ENCODE data around the gene BMAL1.

The BMAL1 gene

GRCh38 chr11:13262096-13262495 is 15.5 kb upstream of the BMAL1 start:
- no peak for DNase-seq

- no peak for DNase-seq
These were observed 8.8 kb upstream of the BMAL1 start for GRCh38 chr11:13268791-13269190.

- DNase-seq = no peak
These were observed 7.8 kb upstream of the BMAL1 start for GRCh38 chr11:13269775-13270174.

DNA sequence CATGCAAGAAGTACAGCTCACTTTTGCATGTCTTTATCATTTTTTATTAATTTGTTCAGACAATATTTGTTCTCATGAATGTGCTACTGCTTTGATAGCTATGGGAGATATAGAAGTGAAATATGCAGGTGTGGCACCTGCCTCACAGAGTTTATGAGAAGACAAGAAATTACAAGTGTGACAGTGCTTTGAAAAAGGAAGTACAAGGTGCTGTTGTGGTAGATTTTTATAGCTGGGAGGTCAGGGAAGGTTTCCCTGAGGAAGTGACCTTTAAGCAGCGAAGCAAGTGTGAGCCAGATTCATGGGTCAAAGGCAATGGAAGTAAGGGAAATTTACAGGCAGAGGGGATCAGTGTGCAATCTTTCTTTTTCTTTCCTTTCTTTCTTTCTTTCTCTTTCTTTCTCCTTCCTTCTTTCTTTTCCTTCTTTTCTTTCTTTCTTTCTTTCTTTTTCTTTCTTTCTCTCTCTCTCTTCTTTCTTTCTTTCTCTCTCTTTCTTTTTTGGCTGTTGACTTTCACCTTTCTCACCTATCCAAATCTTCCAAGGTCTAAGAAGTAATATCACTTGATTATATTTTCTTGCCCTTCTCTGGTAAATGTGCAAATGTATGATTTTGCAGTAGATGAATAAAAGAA is 6.4 kb upstream of the BMAL1 start:
- DNase-seq = no peak

DNA sequence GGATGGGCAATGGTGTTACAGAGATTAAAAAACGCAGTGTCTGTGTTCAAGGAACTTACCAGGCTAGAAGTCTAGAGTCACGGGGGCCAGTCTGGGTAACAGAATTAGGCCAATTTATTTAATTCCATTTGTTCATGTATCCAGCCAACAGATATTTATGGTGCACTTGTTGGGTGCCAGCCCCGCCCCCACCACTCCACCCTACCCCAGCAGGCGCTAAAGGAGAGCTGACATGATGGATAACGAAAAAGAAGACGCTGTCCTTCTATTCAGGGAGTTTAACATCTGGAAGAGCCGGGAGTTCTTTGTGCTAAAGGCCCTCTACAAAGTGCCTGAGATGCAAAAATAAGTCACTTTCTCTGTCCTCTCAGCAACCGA is 1.1 kb upstream of the BMAL1 start:
- no peak for DNase-seq

- peak; percentile 98 for DNase-seq
These were observed 490 bp upstream of the BMAL1 start for GRCh38 chr11:13276832-13277767.

DNA sequence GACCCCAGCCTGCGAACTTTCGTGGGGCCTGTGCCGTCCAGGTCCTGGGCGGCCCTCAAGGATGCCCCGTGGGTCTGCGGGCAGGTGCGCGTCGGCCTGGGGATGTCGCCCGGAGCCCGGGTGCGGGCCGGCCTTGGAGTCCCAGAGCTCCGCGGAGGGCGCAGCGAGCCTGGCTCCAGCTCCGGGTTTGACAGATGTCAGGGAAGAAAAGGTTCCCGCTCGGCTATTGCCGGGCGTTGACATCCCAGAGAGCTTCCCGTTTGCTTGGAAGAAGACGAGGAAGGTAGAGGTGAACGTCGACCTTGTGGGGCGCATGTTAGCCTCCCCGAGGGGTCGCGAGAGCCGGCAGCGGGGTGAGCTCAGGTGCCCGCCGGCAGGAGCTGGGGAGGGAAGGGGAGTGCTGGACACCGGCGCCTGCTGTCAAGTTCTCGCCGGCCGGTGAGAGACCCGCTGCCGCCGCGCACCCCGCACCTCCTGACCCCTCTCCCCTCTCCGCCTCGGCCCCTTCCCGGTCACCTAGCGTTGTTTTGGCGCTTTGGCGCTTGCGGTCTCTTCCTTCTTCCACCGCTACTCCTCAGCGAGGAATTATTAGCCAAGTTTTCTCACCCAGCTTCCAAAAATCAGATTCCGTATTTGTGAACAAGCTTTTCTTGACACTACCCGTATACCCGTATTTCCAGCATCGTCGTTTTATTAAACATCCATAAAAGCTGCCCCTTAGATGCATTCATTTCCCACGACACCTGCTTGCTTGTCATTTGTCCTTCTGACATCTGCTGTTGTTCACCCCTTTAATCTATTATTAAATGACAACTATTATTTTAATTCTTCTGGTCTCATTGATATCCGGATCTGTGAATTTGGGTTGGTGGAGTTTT is 1.3 kb downstream of the BMAL1 start:
- DNase-seq = no peak

- DNase-seq = no peak
These were observed 1.9 kb downstream of the BMAL1 start for GRCh38 chr11:13279487-13279834.

DNA sequence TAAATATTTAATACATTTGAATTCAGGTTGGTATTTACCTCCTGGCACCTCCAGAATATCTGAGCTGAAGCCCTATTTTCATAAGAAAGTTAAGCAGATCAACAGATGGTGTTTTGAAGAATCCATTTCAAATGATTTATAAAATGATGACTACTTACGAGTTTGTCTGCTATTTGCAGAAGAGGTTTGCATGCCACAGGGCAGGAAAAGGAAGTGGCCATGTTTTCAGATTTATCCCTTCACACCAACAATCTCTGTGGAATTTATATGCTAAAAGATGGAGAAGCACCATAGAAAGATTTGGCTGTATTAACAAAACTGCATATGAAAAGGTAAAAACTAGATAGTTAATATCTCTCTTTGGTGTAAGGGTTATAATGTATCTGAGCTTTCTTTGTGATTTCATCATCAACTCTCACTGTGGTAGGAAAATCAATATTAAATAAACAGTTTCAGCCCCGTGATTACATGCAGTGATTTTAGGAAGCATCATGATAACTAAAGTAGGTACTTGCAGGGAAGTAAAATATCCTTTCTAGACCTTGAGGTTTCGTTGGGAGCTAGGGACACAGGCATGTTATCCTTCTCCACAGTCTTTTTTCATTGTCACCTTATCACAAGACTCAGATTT is 2.6 kb downstream of the BMAL1 start:
- no peak for DNase-seq

GRCh38 chr11:13280777-13281176 is 3.2 kb downstream of the BMAL1 start:
- DNase-seq = no peak

DNA sequence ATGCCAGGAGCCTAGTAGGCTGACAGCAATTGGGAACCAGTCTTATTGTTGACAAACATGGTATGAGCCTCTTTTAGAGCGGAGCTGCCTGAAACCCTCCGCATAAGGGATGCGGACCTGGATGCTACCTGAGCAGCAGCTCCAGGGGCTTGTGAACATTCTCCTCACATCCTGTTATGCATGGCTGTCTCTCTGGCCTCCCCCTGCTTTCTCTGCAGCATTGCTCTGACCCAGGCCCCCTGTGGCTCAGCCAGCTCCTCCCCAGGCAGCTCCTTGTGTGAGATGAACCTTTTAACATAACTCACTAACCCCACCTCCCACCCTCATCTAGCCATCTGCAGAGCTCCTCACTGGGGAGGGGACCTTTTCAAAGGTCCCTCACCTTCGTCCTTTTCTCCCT is 6.0 kb downstream of the BMAL1 start:
- DNase-seq = no peak

DNA sequence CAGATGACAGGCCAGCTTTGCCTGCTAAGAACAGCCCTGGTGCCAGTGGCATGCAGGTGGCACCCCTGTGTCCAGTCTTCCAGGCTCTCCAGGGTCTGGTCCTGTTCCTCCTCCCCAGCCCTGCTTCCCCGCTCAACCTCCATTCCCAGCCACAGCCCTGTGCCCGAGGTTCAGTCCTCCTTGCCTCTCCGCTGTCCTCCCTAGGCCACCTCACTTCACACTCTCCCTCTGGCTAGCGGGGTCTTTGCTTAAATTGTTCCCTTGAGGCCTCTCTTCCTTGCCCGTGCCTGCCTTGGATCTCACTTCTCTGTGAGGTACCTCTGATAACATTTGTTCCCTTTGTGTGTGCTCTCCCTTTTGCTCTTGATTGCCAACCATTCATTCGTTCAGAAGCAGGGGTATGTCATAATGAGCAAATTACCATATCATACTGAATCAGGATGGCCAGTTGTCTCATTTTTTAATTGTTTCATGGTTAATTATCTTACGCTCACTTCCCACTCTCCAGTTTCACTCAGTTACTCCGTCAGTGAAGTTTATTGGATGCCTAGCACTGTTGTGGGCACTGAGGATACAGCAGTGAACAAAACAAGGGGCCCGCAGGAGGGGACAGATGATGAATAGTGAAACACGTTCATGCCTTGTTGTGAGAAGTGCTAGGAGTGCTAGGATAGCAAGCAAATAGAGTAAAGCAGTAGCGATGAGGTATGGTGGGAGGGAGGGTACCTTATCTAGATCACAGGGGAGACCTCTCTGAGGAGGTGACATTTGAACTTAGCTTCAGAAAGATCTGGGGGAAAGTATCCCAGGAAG is 7.4 kb downstream of the BMAL1 start:
- no peak for DNase-seq

- DNase-seq = no peak
These were observed 8.8 kb downstream of the BMAL1 start for GRCh38 chr11:13286279-13286821.

DNA sequence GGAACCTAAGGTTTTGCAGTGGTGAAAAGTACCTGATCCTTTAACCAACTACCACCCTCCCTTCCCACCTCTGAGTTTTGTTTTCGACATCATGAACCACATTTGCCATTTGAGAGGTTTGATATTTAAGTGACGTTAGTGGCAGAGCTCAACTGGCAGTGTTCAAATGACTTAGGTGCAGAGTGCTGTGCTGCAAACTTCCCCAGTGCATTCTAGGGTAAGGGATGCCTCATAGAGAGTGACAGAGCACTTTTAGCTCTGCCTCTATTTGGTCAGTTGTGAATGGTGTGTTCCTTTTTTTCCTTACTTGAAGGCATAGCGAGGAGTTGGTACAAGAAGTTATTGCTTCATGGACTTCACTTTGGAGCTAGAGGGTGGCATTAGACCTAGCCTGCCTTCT is 9.4 kb downstream of the BMAL1 start:
- no peak for DNase-seq

DNA sequence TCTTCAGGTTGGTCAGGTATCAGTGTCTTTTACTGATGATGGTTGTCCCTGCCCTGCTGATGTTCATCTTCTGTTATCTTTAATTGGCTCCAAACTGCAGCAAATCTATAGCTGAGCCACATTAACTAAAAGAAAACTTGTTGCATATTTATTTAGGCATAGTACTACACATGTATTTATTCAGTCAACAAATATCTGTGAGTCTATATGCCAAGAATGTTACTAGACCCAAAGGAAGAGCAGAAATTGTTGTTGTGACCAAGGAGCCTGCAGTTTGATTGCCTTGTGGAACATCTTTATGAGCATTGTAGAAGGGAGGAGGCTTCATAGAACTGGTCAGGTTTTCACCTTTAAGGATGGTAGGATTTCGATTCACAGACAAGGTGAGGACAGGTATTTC is 10.1 kb downstream of the BMAL1 start:
- DNase-seq = no peak

GRCh38 chr11:13288375-13289029 is 10.9 kb downstream of the BMAL1 start:
- DNase-seq = no peak

DNA sequence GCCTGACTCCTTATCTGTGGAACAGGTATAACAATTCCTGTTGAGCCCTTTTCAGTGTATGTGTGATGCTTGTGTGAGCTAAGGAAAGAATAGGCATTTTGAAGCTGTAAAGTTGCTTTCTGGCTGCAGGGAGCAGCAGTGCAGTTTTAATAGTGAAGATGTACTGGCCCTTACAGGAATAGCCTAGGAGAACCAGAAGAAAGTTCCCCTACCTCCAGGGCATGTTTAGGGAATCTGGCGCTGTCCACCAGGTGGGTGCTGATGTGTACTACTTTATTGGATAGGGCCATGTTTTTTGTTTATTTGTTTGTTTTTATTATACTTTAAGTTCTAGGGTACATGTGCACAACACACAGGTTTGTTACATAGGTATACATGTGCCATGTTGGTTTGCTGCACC is 11.5 kb downstream of the BMAL1 start:
- DNase-seq = no peak

DNA sequence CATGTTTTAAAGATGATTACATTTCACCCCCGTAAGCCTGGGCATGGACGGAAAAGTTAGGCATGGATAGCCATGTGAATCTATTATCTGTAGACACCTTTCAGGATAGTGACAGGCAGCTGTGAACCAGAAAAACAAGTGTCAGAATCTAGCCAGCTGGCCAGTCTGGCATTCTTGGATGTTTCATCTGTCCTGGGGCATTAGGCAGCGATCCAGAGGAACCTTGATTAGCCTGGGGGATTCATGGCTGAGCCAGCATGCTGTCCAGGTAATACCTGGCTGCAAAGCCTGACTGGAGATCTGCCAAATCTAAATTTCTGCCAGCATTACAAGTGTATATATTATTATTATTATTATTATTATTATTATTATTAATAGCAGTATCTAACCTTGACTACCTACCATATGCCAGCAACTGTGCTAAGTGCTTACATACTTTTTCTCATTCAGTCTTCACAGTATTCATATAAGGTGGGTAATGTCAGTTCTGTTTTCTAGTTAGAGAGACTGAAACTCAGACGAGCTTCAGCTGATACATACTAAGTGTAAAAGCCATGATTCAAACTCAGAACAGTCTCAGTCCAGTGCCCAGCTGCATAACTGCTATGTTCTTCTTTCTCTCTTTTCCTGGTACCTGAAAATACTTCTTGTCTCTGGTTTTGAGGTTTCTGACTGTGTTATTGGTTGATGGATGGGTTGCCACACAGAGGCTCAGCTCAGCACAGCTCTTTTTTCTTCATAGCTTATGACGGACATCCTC is 12.8 kb downstream of the BMAL1 start:
- DNase-seq = no peak

DNA sequence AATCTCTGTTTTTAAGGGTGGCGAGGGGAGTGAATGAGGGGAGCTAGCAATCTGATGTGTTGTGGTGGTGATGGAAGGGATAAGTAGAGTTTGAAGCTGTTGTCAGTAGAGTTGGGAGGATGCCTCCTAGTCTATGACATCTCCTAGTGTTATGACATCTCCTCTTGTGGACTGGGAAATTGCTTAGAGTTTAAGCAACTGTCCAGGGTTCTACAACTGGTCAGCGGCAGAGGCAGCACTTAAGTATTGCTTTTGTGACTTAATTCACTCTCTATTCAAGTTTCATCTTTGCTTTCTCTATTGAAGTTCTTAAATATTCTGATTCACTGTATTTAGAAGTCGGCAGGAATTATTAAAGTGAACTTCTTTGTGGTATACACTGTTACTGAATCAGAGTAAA is 13.8 kb downstream of the BMAL1 start:
- DNase-seq = no peak

DNA sequence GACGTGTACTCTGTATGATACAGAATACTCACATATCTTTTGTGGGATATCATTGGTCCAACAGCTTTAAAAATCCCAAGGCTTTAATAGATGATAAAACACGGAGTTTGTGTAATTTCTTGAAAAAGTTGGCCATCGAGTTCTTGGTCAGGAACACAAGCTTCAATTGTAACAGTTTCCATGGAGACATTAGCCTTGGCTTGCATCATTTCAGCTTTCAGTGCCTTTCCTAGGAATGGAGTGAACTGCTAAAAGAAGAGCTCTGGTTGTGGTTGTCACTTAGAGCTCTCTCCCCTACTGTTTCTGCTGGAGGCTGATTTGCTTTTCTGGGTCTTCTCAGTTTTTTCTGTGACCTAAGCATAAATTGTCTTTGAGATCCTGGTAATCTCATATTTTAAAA is 14.2 kb downstream of the BMAL1 start:
- no peak for DNase-seq

DNA sequence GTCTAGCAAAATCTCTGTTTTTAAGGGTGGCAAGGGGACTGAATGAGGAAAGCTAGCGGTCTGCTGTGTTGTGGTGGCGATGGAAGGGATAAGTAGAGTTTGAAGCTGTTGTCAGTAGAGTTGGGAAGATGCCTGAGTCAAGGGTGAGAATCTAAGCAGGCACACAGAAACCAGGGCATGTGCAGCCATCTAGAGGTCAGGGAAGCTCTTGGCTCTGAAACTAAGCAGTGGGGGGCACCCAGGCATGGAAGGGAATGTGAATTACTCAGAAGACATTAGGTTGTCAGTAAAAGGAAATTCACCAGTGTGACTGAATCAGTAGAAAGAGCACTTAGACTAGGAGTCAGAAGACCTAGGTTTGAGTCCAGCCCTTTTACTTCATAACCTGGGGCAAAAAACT is 15.4 kb downstream of the BMAL1 start:
- no peak for DNase-seq
